ENCODE data around the gene R3HDM4. TPM values are rescaled to one million over a fixed set of nuclear protein-coding genes. Genes with fewer than 3 reads are reported as not detected.

R3HDM4 gene
- total and polyA plus RNA-seq, 9 of the 15 experiments (the other 6 are each of a cell fraction or from before 2014, with no cell fraction given), result 3.2 to 154 (median 59.0) TPM

- TF ChIP-seq TRIM25 (IDR thresholded peaks at IDR 0.05; ENCODE audit: borderline replicate concordance), result no peak
- no peak for TF ChIP-seq CAMTA2 (CRISPR knock-in tag; conservative IDR thresholded peaks at IDR 0.05)
- no peak for TF ChIP-seq STAG1 (CRISPR knock-in tag; IDR thresholded peaks at IDR 0.05; ENCODE audit: borderline replicate concordance)
- no peak for TF ChIP-seq RHOXF2B (CRISPR knock-in tag; conservative IDR thresholded peaks at IDR 0.05)
- no peak for TF ChIP-seq ZNF609 (CRISPR knock-in tag; IDR thresholded peaks at IDR 0.05; ENCODE audit: borderline replicate concordance)
- TF ChIP-seq ZNF79 (CRISPR knock-in tag; IDR thresholded peaks at IDR 0.05; ENCODE audit: low read depth), result no peak
- no peak for TF ChIP-seq ZFPM2 (CRISPR knock-in tag; IDR thresholded peaks at IDR 0.05)
- no peak for TF ChIP-seq MEF2A (IDR thresholded peaks at IDR 0.05; ENCODE audit: control insufficient read depth, low read depth, low read length)
- TF ChIP-seq CEBPG (CRISPR knock-in tag; IDR thresholded peaks at IDR 0.05), result no peak
- TF ChIP-seq CEBPG (tag; conservative IDR thresholded peaks at IDR 0.05 in 1 of 2, IDR thresholded peaks at IDR 0.05 in 1 of 2), result no peak
- no peak for TF ChIP-seq ZNF274 (IDR thresholded peaks at IDR 0.05; ENCODE audit: borderline replicate concordance, low read depth, low read length)
- no peak for TF ChIP-seq POLR3G (IDR thresholded peaks at IDR 0.05; ENCODE audit: extremely low read depth, insufficient read length, insufficient replicate concordance)
- peak; percentile 95 for TF ChIP-seq ZNF592 (IDR thresholded peaks at IDR 0.05)
- TF ChIP-seq DDX20 (tag; IDR thresholded peaks at IDR 0.05; ENCODE audit: low read depth), result no peak
- TF ChIP-seq RNF2 (IDR thresholded peaks at IDR 0.05), result no peak
- TF ChIP-seq ZNF584 (CRISPR knock-in tag; IDR thresholded peaks at IDR 0.05; ENCODE audit: low read depth), result no peak
Measured at GRCh38 chr19:892894-893689, 19.9 kb downstream of the R3HDM4 start, which contains the start of the genes MED16 and RNU6-9 (continued).

Measured in K562 (cell line).